K562 (cell line): ENCODE measurements around the gene ENTREP3. TPM values are rescaled to one million over a fixed set of nuclear protein-coding genes. Genes with fewer than 3 reads are reported as not detected.

ENCODE experiments used
- C11orf30 ChIP-seq: fragments of 450-650 bp; IDR thresholded peaks from 2 replicates; pipeline ENCODE4 v1.6.1; 2016; ENCODE audit warnings: low read depth, mild to moderate bottlenecking
- CC2D1A ChIP-seq: fragments of 450-650 bp; IDR thresholded peaks from 2 replicates; pipeline ENCODE4 v1.6.1; 2017; ENCODE audit warnings: mild to moderate bottlenecking
- DPF2 ChIP-seq: fragments of 450-650 bp; IDR thresholded peaks from 2 replicates; pipeline ENCODE4 v1.6.1; 2016
- FOXM1 ChIP-seq, 2 experiments: fragments of 450-650 bp in 1 of 2; sonication (generic) in 1 of 2; formaldehyde crosslinking in 1 of 2; IDR thresholded peaks; 2 replicates each; pipeline versions ENCODE4 v1.6.1 to v1.9.0; 2017 to 2022; ENCODE audit warnings: low read depth in 2 of 2, mild to moderate bottlenecking in 2 of 2, missing genetic modification reagents in 1 of 2, moderate library complexity in 1 of 2
- HCFC1 ChIP-seq: IDR thresholded peaks from 2 replicates; pipeline ENCODE4 v1.6.1; 2012; ENCODE audit warnings: low read depth, low read length, improper control_type of control experiment
- HNRNPLL ChIP-seq: fragments of 200-400 bp; formaldehyde crosslinking; IDR thresholded peaks from 2 replicates; pipeline ENCODE4 v1.6.1; 2017; ENCODE audit warnings: low read length, low read depth, mild to moderate bottlenecking; ENCODE audit not compliant: poor library complexity, severe bottlenecking
- HSF4 ChIP-seq: fragments of 250-450 bp; sonication (Bioruptor Pico); IDR thresholded peaks from 2 replicates; pipeline ENCODE4 v2.1.2; 2022; ENCODE audit warnings: mild to moderate bottlenecking, moderate library complexity, borderline replicate concordance
- ID3 ChIP-seq, 2 experiments: fragments of 250-450 bp in 1 of 2; fragments of 450-650 bp in 1 of 2; sonication (Bioruptor Pico) in 1 of 2; IDR thresholded peaks; 2 replicates each; pipeline versions ENCODE4 v1.6.1 to v1.8.0; 2016 to 2021; ENCODE audit warnings: mild to moderate bottlenecking in 2 of 2, moderate library complexity in 2 of 2, missing compliant biosample characterization in 1 of 2, missing genetic modification characterization in 1 of 2
- KDM4B ChIP-seq, 2 experiments: fragments of 450-650 bp in 1 of 2; sonication (generic) in 1 of 2; IDR thresholded peaks; 2 replicates each; pipeline ENCODE4 v1.6.1; 2016 to 2017; ENCODE audit warnings: borderline replicate concordance in 2 of 2, antibody characterized with exemption in 1 of 2, low read depth in 1 of 2, mild to moderate bottlenecking in 1 of 2
- KLF1 ChIP-seq: fragments of 450-650 bp; IDR thresholded peaks from 2 replicates; pipeline ENCODE4 v1.6.1; 2016; ENCODE audit warnings: missing genetic modification characterization, missing compliant biosample characterization
- NCOA1 ChIP-seq: fragments of 450-650 bp; IDR thresholded peaks from 2 replicates; pipeline ENCODE4 v1.6.1; 2016; ENCODE audit warnings: low read depth
- NFIC ChIP-seq: fragments of 450-650 bp; IDR thresholded peaks from 2 replicates; pipeline ENCODE4 v1.6.1; 2017; ENCODE audit warnings: mild to moderate bottlenecking, inconsistent platforms
- NR2C1 ChIP-seq, 2 experiments: fragments of 450-650 bp; IDR thresholded peaks; 2 replicates each; pipeline ENCODE4 v1.6.1; 2017; ENCODE audit warnings: mild to moderate bottlenecking in 2 of 2, antibody characterized with exemption in 1 of 2, inconsistent platforms in 1 of 2, missing compliant biosample characterization in 1 of 2, missing genetic modification characterization in 1 of 2
- SRSF9 ChIP-seq: fragments of 200-400 bp; formaldehyde crosslinking; IDR thresholded peaks from 2 replicates; pipeline ENCODE4 v1.6.1; 2017; ENCODE audit warnings: low read depth, low read length, borderline replicate concordance
- TEAD2 ChIP-seq: fragments of 450-650 bp; IDR thresholded peaks from 2 replicates; pipeline ENCODE4 v1.6.1; 2016; ENCODE audit warnings: missing genetic modification characterization, control low read depth, missing compliant biosample characterization
- ZBTB1 ChIP-seq: sonication (generic); formaldehyde crosslinking; IDR thresholded peaks from 2 replicates; pipeline ENCODE4 v1.8.1; 2023; ENCODE audit warnings: missing genetic modification reagents, low read depth, mild to moderate bottlenecking, borderline replicate concordance
- polyA plus RNA-seq, 8 experiments: library from polyadenylated mRNA; depleted of rRNA in 4 of 8; stranded (reverse) in 5 of 8; unstranded in 3 of 8; fragments of >200 nt; fragmentation: Nextera tagmentation in 2 of 8; fragmentation: Illumina TruSeq in 1 of 8; extraction: Ambion mirVana in 2 of 8; extraction: Trizol in 1 of 8; gene quantifications; 2 replicates each; pipeline versions ENCODE4 v1.2.1 to v1.2.3, GENCODE V29; 2011 to 2014; ENCODE audit warnings: inconsistent platforms in 1 of 8, missing spikeins in 1 of 8
- total RNA-seq, 7 experiments: library from RNA; depleted of rRNA in 6 of 7; stranded (reverse); fragments of >200 nt in 6 of 7; fragmentation: Illumina TruSeq in 2 of 7; extraction: Trizol in 2 of 7; gene quantifications; 2 replicates each; pipeline versions ENCODE4 v1.2.1 to v1.2.3, GENCODE V29; 2011 to 2021; ENCODE audit warnings: low replicate concordance in 1 of 7
- TF ChIP-seq, protein P1 (sequence below): fragments of 450-650 bp; conservative IDR thresholded peaks from 2 replicates; pipeline ENCODE4 v1.6.1; 2016; ENCODE audit warnings: missing genetic modification characterization, low read depth, mild to moderate bottlenecking, control low read depth, missing compliant biosample characterization
- TF ChIP-seq, protein P2 (sequence below): fragments of 450-650 bp; IDR thresholded peaks from 2 replicates; pipeline ENCODE4 v1.7.0; 2016; ENCODE audit warnings: borderline replicate concordance
- TF ChIP-seq, protein P3 (sequence below): fragments of 450-650 bp; formaldehyde crosslinking; IDR thresholded peaks from 2 replicates; pipeline ENCODE4 v1.4.0; 2022; ENCODE audit warnings: missing genetic modification characterization

The ENTREP3 gene
- total and polyA plus RNA-seq, 9 of the 15 experiments (the other 6 are each of a cell fraction or from before 2014, with no cell fraction given), result 1.9 to 41.8 (median 5.9) TPM

GRCh38 chr1:155226188-155226909, 28.9 kb downstream of the ENTREP3 start (continued):
- TF ChIP-seq NFIC (no peak), HSF4 (CRISPR knock-in tag) (no peak), C11orf30 (peak; percentile 57; the same call in 1 of the 2 replicates), HCFC1 (no peak), NCOA1 (peak; percentile 56; the same call in 1 of the 2 replicates), KLF1 (tag) (no peak; the same call in 1 of the 2 replicates), KDM4B (IDR thresholded peaks at IDR 0.05; ENCODE audit: borderline replicate concordance in 2 of 2, low read depth in 1 of 2) (no peak), ID3 (CRISPR knock-in tag; IDR thresholded peaks at IDR 0.05) (no peak), ID3 (tag; IDR thresholded peaks at IDR 0.05) (no peak), TEAD2 (tag) (no peak), HNRNPLL (no peak), ZBTB1 (CRISPR knock-in tag) (no peak), CC2D1A (peak; percentile 71), SRSF9 (no peak), DPF2 (0 out of 2 replicates have a peak, but pooled peaks have one; percentile 25), NR2C1 (IDR thresholded peaks at IDR 0.05) (peak; percentile 34; the same call in 1 of the 2 replicates), NR2C1 (tag; IDR thresholded peaks at IDR 0.05) (no peak), FOXM1 (IDR thresholded peaks at IDR 0.05; ENCODE audit: low read depth) (no peak), FOXM1 (CRISPR knock-in tag; IDR thresholded peaks at IDR 0.05; ENCODE audit: low read depth) (no peak)
- TF ChIP-seq, protein P1, sequence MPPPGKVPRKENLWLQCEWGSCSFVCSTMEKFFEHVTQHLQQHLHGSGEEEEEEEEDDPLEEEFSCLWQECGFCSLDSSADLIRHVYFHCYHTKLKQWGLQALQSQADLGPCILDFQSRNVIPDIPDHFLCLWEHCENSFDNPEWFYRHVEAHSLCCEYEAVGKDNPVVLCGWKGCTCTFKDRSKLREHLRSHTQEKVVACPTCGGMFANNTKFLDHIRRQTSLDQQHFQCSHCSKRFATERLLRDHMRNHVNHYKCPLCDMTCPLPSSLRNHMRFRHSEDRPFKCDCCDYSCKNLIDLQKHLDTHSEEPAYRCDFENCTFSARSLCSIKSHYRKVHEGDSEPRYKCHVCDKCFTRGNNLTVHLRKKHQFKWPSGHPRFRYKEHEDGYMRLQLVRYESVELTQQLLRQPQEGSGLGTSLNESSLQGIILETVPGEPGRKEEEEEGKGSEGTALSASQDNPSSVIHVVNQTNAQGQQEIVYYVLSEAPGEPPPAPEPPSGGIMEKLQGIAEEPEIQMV, result 0 out of 2 replicates have a peak, but pooled peaks have one; percentile 48
- TF ChIP-seq, protein P2, sequence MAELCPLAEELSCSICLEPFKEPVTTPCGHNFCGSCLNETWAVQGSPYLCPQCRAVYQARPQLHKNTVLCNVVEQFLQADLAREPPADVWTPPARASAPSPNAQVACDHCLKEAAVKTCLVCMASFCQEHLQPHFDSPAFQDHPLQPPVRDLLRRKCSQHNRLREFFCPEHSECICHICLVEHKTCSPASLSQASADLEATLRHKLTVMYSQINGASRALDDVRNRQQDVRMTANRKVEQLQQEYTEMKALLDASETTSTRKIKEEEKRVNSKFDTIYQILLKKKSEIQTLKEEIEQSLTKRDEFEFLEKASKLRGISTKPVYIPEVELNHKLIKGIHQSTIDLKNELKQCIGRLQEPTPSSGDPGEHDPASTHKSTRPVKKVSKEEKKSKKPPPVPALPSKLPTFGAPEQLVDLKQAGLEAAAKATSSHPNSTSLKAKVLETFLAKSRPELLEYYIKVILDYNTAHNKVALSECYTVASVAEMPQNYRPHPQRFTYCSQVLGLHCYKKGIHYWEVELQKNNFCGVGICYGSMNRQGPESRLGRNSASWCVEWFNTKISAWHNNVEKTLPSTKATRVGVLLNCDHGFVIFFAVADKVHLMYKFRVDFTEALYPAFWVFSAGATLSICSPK, result peak; percentile 86; the same call in 1 of the 2 replicates
- TF ChIP-seq, protein P3, sequence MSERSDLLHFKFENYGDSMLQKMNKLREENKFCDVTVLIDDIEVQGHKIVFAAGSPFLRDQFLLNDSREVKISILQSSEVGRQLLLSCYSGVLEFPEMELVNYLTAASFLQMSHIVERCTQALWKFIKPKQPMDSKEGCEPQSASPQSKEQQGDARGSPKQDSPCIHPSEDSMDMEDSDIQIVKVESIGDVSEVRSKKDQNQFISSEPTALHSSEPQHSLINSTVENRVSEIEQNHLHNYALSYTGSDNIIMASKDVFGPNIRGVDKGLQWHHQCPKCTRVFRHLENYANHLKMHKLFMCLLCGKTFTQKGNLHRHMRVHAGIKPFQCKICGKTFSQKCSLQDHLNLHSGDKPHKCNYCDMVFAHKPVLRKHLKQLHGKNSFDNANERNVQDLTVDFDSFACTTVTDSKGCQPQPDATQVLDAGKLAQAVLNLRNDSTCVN (CRISPR knock-in tag), result no peak
